ENCODE data around the gene CA7.

The CA7 gene

GRCh38 chr16:66872559-66872942 lies 28.3 kb downstream of the CA7 start:
- no peak for TF ChIP-seq CTCF (IDR thresholded peaks at IDR 0.05; ENCODE audit: low read depth, low read length)
- peak overlapping the region; percentile 45 for H3K4me3 ChIP-seq (ENCODE audit: low read depth, low read length)

- peak; percentile 82 for TF ChIP-seq CTCF (IDR thresholded peaks at IDR 0.05; ENCODE audit: low read depth, low read length)
- peak overlapping the region; percentile 45 for H3K4me3 ChIP-seq (ENCODE audit: low read depth, low read length)
Observed at GRCh38 chr16:66872943-66873684, 28.9 kb downstream of the CA7 start.

- H3K4me3 ChIP-seq (ENCODE audit: low read depth, low read length), result no peak overlapping the region
Observed at GRCh38 chr16:66873685-66874055, 29.5 kb downstream of the CA7 start.

GRCh38 chr16:66874079-66874775 lies 30.0 kb downstream of the CA7 start:
- no peak overlapping the region for H3K4me3 ChIP-seq (ENCODE audit: low read depth, low read length)
- TF ChIP-seq CTCF (IDR thresholded peaks at IDR 0.05; ENCODE audit: low read depth, low read length), result no peak

More at GRCh38 chr16:66873685-66874055, 29.5 kb downstream of the CA7 start:
- no peak for TF ChIP-seq CTCF (IDR thresholded peaks at IDR 0.05; ENCODE audit: low read depth, low read length)

- TF ChIP-seq CTCF (IDR thresholded peaks at IDR 0.05; ENCODE audit: low read depth, low read length), result no peak
Observed at GRCh38 chr16:66878067-66878466, 33.9 kb downstream of the CA7 start.

GRCh38 chr16:66880288-66881013 lies 36.2 kb downstream of the CA7 start, which contains the start of gene PDP2:
Gene PDP2, plus strand, starts transcription at chr16:66880515. Its CDS starts 3,770 bp downstream, at chr16:66884285.
- no peak for TF ChIP-seq CTCF (IDR thresholded peaks at IDR 0.05; ENCODE audit: low read depth, low read length)
- H3K4me3 ChIP-seq (ENCODE audit: low read depth, low read length), result peak within 1 kb of the TSS; percentile 89

More at GRCh38 chr16:66878067-66878466, 33.9 kb downstream of the CA7 start:
- H3K4me3 ChIP-seq (ENCODE audit: low read depth, low read length), result no peak overlapping the region
